HEK293T (cell line): ENCODE data around the gene GPALPP1.

ENCODE experiments used
- CTCF ChIA-PET: fragments of 350-600 bp; formaldehyde crosslinking; extraction: SDS; loops from one replicate; lab custom pipeline; 2021; ENCODE audit warnings: antibody characterized with exemption, inconsistent platforms; lab: Yijun Ruan, JAX
- POLR2A ChIA-PET: fragments of 350-600 bp; formaldehyde crosslinking; extraction: SDS; loops from one replicate; lab custom pipeline; 2020; ENCODE audit warnings: antibody characterized with exemption, inconsistent platforms; lab: Yijun Ruan, JAX
- DNase-seq: peaks from one replicate; pipeline ENCODE4 v3.0.0; 2012; ENCODE audit warnings: mixed read lengths; ENCODE audit errors: extremely low spot score
- ARNT ChIP-seq: fragments of 450-650 bp; IDR thresholded peaks from 2 replicates; pipeline ENCODE4 v1.6.1; 2017; ENCODE audit warnings: mild to moderate bottlenecking
- BHLHE40 ChIP-seq: fragments of 450-650 bp; IDR thresholded peaks from 2 replicates; pipeline ENCODE4 v1.6.1; 2016; ENCODE audit warnings: mild to moderate bottlenecking, moderate library complexity, borderline replicate concordance
- CTBP1 ChIP-seq: fragments of 450-650 bp; IDR thresholded peaks from 2 replicates; pipeline ENCODE4 v1.6.1; 2016; ENCODE audit warnings: borderline replicate concordance
- ELF4 ChIP-seq: fragments of 450-650 bp; IDR thresholded peaks from 2 replicates; pipeline ENCODE4 v1.6.1; 2017; ENCODE audit warnings: antibody characterized with exemption
- FOXA1 ChIP-seq: fragments of 450-650 bp; IDR thresholded peaks from 2 replicates; pipeline ENCODE4 v1.6.1; 2016; ENCODE audit warnings: mild to moderate bottlenecking
- FOXK2 ChIP-seq: fragments of 450-650 bp; IDR thresholded peaks from 2 replicates; pipeline ENCODE4 v1.6.1; 2016; ENCODE audit warnings: mild to moderate bottlenecking
- FOXM1 ChIP-seq: fragments of 450-650 bp; IDR thresholded peaks from 2 replicates; pipeline ENCODE4 v1.6.1; 2017; ENCODE audit warnings: mild to moderate bottlenecking, borderline replicate concordance
- HDGF ChIP-seq: fragments of 450-650 bp; IDR thresholded peaks from 2 replicates; pipeline ENCODE4 v1.6.1; 2017; ENCODE audit warnings: antibody characterized with exemption, borderline replicate concordance
- L3MBTL2 ChIP-seq: fragments of 450-650 bp; conservative IDR thresholded peaks from 2 replicates; pipeline ENCODE4 v1.6.1; 2016; ENCODE audit warnings: mild to moderate bottlenecking
- LEF1 ChIP-seq: fragments of 450-650 bp; IDR thresholded peaks from 2 replicates; pipeline ENCODE4 v1.6.1; 2017; ENCODE audit warnings: mild to moderate bottlenecking, borderline replicate concordance
- NFRKB ChIP-seq: fragments of 450-650 bp; IDR thresholded peaks from 2 replicates; pipeline ENCODE4 v1.6.1; 2016; ENCODE audit warnings: mild to moderate bottlenecking, moderate library complexity
- SP1 ChIP-seq: fragments of 450-650 bp; IDR thresholded peaks from 2 replicates; pipeline ENCODE4 v1.6.1; 2017
- SUZ12 ChIP-seq: fragments of 450-650 bp; IDR thresholded peaks from 2 replicates; pipeline ENCODE4 v1.6.1; 2016; ENCODE audit warnings: mild to moderate bottlenecking
- TARDBP ChIP-seq: fragments of 450-650 bp; IDR thresholded peaks from 2 replicates; pipeline ENCODE4 v1.6.1; 2016
- ZNF384 ChIP-seq: fragments of 450-650 bp; IDR thresholded peaks from 2 replicates; pipeline ENCODE4 v1.6.1; 2016
- TF ChIP-seq, protein P1 (sequence below): fragments of 450-650 bp; IDR thresholded peaks from 2 replicates; pipeline ENCODE4 v1.6.1; 2016

The GPALPP1 gene

GRCh38 chr13:45073809-45074208, 84.5 kb downstream of the GPALPP1 start:
- ChIA-PET POLR2A (no interaction called here), CTCF (no interaction called here)
- TF ChIP-seq FOXK2 (no peak), ARNT (no peak), HDGF (no peak), SUZ12 (no peak), L3MBTL2 (no peak), FOXM1 (no peak), FOXA1 (no peak), NFRKB (no peak), BHLHE40 (no peak), ZNF384 (no peak), SP1 (no peak), ELF4 (no peak), TARDBP (no peak), CTBP1 (no peak), LEF1 (no peak)
- TF ChIP-seq, protein P1, sequence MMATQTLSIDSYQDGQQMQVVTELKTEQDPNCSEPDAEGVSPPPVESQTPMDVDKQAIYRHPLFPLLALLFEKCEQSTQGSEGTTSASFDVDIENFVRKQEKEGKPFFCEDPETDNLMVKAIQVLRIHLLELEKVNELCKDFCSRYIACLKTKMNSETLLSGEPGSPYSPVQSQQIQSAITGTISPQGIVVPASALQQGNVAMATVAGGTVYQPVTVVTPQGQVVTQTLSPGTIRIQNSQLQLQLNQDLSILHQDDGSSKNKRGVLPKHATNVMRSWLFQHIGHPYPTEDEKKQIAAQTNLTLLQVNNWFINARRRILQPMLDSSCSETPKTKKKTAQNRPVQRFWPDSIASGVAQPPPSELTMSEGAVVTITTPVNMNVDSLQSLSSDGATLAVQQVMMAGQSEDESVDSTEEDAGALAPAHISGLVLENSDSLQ: no peak
- no peak for DNase-seq

- POLR2A ChIA-PET: no interaction called here
- no peak for TF ChIP-seq SP1
- CTCF ChIA-PET: no interaction called here
- DNase-seq: no peak
These were observed 85.4 kb downstream of the GPALPP1 start for GRCh38 chr13:45074721-45075120.

GRCh38 chr13:45078003-45078402, 88.7 kb downstream of the GPALPP1 start:
- DNase-seq: no peak
- TF ChIP-seq SUZ12 (no peak), ELF4 (no peak), TARDBP (no peak)
- ChIA-PET POLR2A (no interaction called here), CTCF (no interaction called here)
